Tibial nerve (tissue), 4 donors: ENCODE measurements around the gene LIPK.

Experiments
- EP300 ChIP-seq, 2 donors: sonication (generic); formaldehyde crosslinking; IDR thresholded peaks; one replicate each; pipeline ENCODE4 v1.6.1; 2017; ENCODE audit warnings: antibody characterized with exemption in 2 of 2, mild to moderate bottlenecking in 1 of 2
- TF ChIP-seq, protein P1 (sequence below), 5 experiments: fragments of 200-600 bp in 3 of 5; fragments of 450-650 bp in 2 of 5; sonication (generic) in 3 of 5; IDR thresholded peaks; one replicate each; pipeline ENCODE4 v1.5.1; 2016 to 2019; ENCODE audit warnings: antibody characterized with exemption in 5 of 5, mild to moderate bottlenecking in 3 of 5, moderate library complexity in 2 of 5

DNA sequence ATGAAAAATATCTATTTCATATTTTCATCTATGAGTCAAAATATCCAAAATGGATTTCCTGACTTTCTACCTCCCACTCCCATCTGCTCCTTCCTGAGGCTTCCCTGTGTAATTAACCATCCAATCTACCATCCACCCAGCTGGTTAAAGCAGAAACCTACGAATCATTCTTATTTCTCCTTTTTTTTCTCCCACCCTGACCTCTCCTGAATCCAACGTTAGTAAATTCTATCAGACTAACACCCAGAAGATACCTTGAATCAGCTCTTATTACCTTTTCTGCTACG, 45.5 kb upstream of the LIPK start:
- TF ChIP-seq, protein P1, sequence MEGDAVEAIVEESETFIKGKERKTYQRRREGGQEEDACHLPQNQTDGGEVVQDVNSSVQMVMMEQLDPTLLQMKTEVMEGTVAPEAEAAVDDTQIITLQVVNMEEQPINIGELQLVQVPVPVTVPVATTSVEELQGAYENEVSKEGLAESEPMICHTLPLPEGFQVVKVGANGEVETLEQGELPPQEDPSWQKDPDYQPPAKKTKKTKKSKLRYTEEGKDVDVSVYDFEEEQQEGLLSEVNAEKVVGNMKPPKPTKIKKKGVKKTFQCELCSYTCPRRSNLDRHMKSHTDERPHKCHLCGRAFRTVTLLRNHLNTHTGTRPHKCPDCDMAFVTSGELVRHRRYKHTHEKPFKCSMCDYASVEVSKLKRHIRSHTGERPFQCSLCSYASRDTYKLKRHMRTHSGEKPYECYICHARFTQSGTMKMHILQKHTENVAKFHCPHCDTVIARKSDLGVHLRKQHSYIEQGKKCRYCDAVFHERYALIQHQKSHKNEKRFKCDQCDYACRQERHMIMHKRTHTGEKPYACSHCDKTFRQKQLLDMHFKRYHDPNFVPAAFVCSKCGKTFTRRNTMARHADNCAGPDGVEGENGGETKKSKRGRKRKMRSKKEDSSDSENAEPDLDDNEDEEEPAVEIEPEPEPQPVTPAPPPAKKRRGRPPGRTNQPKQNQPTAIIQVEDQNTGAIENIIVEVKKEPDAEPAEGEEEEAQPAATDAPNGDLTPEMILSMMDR (IDR thresholded peaks at IDR 0.05): no peak
- TF ChIP-seq EP300 (IDR thresholded peaks at IDR 0.05): no peak
